ENCODE data around the gene ZMYND10.

DNA sequence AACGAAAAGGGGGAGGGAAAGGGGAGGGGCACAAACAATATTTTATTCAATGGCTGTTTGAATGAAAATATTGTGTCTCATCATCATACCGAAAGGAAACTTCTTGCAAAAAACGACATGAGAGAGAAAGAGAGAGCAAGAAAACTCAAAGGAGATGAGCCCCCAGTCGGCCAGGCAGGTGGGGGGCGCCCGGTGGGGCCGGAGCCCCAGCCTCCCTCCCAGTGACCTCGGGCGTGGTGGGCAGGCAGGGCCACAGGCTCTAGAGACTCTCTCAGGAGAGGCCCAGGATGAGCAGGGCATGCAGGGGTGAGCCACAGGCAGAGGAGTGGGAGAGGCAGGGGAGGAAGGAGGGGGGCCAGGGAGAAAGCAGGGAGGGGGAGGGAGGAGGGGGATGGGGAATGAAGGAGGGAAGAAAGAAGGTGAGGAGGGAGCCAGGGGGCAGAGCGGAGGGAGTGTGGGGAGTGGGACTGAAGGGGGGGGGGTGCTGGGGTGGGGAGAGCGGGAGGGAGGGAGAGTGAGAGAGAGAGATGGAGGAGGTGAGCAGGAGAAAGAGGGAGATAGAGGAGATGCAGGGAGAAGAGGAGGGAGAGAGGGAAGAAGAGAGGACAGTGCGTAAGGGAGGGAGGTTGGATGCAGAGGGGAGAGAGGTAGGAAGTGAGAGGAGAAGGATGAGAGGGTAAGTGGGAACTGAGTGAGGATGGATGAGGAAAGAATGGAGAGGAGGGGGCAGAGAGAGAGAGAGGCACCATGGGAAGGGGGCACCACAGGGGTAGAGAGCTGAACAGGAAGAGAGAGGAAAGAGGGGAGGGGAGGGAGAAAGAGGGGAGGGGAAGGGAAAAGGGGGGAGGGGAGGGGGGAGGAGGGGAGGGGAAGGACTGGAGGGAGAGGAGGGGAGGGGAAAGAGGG is 27.9 kb upstream of the ZMYND10 start:
- TF ChIP-seq TAF1 (IDR thresholded peaks at IDR 0.05; ENCODE audit: borderline replicate concordance, insufficient read depth, low read length) (no peak), POLR2AphosphoS5 (IDR thresholded peaks at IDR 0.05; ENCODE audit: low read depth, low read length) (no peak), SIN3A (IDR thresholded peaks at IDR 0.05; ENCODE audit: borderline replicate concordance, insufficient read depth, low read length) (no peak)
- TF ChIP-seq, protein P1, sequence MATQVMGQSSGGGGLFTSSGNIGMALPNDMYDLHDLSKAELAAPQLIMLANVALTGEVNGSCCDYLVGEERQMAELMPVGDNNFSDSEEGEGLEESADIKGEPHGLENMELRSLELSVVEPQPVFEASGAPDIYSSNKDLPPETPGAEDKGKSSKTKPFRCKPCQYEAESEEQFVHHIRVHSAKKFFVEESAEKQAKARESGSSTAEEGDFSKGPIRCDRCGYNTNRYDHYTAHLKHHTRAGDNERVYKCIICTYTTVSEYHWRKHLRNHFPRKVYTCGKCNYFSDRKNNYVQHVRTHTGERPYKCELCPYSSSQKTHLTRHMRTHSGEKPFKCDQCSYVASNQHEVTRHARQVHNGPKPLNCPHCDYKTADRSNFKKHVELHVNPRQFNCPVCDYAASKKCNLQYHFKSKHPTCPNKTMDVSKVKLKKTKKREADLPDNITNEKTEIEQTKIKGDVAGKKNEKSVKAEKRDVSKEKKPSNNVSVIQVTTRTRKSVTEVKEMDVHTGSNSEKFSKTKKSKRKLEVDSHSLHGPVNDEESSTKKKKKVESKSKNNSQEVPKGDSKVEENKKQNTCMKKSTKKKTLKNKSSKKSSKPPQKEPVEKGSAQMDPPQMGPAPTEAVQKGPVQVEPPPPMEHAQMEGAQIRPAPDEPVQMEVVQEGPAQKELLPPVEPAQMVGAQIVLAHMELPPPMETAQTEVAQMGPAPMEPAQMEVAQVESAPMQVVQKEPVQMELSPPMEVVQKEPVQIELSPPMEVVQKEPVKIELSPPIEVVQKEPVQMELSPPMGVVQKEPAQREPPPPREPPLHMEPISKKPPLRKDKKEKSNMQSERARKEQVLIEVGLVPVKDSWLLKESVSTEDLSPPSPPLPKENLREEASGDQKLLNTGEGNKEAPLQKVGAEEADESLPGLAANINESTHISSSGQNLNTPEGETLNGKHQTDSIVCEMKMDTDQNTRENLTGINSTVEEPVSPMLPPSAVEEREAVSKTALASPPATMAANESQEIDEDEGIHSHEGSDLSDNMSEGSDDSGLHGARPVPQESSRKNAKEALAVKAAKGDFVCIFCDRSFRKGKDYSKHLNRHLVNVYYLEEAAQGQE (IDR thresholded peaks at IDR 0.05; ENCODE audit: insufficient read depth in 1 of 2, low read depth in 2 of 2, low read length in 2 of 2) = no peak
